Astrocyte of the cerebellum (primary cell): ENCODE measurements around the gene STXBP4.
A peak's percentile ranks its signal among the peaks of the same experiment; 100 is the strongest.

Source experiments
- DNase-seq: peaks from one replicate; pipeline ENCODE4 v3.0.0-alpha.2; 2011; ENCODE audit warnings: low read depth
- H3K4me3 ChIP-seq: 2 replicates; pipeline ENCODE4 v1.5.1; 2011; ENCODE audit warnings: mild to moderate bottlenecking, low read depth, low read length, moderate library complexity
- in situ Hi-C: cut with HindIII; loops from 2 replicates; pipeline ENCODE4 v1.10.0; 2017; ENCODE audit warnings: low sequenced_read_pairs
- TF ChIP-seq, protein P1 (sequence below): IDR thresholded peaks from 2 replicates; pipeline ENCODE4 v1.5.1; 2012; ENCODE audit warnings: low read length, low read depth, moderate library complexity, mild to moderate bottlenecking; ENCODE audit errors: missing control alignments

Gene STXBP4

DNA sequence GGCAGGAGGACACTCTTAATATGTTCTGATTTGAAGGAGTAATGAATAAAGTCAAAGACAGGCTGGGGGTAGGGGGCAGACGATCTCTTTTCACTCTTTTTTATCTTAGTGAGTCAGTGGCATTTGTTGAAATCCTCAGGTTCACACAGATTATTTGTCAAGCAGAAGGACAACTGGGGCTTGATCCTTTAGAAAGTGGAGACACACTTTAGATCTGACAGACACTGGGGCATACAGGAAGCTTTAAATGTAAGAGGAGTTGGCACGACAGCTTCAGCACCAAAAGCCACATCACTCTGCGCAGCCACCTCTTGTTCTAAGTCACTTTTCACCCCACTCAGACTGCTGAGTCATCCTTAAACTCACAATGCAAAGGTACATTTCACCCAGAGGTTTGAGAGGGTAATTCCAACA lies 121.5 kb downstream of the STXBP4 start:
- no peak overlapping the region for H3K4me3 ChIP-seq
- in situ Hi-C loops: no loop called here
- peak; percentile 2 for DNase-seq
- TF ChIP-seq, protein P1, sequence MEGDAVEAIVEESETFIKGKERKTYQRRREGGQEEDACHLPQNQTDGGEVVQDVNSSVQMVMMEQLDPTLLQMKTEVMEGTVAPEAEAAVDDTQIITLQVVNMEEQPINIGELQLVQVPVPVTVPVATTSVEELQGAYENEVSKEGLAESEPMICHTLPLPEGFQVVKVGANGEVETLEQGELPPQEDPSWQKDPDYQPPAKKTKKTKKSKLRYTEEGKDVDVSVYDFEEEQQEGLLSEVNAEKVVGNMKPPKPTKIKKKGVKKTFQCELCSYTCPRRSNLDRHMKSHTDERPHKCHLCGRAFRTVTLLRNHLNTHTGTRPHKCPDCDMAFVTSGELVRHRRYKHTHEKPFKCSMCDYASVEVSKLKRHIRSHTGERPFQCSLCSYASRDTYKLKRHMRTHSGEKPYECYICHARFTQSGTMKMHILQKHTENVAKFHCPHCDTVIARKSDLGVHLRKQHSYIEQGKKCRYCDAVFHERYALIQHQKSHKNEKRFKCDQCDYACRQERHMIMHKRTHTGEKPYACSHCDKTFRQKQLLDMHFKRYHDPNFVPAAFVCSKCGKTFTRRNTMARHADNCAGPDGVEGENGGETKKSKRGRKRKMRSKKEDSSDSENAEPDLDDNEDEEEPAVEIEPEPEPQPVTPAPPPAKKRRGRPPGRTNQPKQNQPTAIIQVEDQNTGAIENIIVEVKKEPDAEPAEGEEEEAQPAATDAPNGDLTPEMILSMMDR: no peak

DNA sequence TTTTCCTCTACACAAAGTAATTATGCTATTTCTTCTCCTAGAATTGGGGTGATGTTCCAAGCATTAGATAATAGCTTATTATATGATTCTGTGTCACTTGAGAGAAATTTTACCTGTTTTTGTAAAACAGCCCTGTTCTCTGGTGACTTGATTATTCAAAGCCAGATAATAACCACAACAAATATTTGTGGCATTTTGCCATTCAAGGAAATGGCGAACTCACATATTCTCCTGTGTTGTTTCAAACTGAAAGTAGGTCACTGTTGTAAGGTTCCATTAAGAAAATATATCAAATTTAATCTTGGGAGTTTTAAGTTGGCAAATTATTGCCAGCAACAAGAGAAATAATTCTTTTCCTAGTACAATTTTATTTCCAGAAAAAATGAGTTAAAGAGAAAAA lies 124.8 kb downstream of the STXBP4 start:
- in situ Hi-C loops: no loop called here
- no peak for DNase-seq
- no peak overlapping the region for H3K4me3 ChIP-seq

DNA sequence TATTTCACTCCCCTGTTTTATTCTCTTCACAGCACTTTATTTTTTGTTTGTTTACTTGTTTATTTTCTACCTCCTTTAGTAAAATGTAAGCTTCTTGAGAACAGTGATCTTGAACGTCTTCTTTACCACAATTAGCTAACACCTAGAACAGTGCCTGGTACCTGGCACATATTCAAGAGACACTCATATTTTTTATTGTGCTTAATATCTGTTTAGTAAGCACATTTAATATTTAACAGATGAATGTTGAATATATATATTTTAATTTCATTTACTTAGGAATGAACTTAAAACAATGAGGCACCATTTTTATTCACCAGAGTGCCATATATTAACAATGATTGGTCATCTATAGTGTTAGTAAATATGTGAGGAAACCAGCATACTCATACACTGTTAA lies 130.2 kb downstream of the STXBP4 start:
- in situ Hi-C loops: no loop called here
- no peak for DNase-seq

More for the DNA sequence above, 124.8 kb downstream of the STXBP4 start:
- TF ChIP-seq, protein P1: no peak

DNA sequence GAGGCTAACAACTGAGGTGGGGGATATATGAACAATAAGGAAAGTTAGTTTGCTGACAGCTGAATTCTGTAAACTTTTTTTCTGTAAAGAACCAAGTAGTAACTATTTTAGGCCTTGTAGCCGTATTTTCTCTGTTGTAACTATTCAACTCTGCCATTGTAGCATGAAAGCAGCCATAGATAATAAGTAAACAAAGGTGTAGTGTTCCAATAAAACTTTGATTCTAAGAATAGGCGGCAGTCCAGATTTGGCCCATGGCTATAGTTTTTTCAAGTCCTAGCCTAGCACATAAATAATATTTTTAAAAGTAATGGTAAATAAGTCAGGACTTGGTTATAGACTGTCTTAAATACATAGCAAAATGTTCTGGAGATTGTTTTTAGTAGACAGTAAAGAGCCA lies 142.0 kb downstream of the STXBP4 start:
- no peak for DNase-seq
- H3K4me3 ChIP-seq: no peak overlapping the region
- in situ Hi-C loops: no loop called here
- TF ChIP-seq, protein P1: no peak

More for the DNA sequence above, 130.2 kb downstream of the STXBP4 start:
- TF ChIP-seq, protein P1: no peak
- H3K4me3 ChIP-seq: no peak overlapping the region

DNA sequence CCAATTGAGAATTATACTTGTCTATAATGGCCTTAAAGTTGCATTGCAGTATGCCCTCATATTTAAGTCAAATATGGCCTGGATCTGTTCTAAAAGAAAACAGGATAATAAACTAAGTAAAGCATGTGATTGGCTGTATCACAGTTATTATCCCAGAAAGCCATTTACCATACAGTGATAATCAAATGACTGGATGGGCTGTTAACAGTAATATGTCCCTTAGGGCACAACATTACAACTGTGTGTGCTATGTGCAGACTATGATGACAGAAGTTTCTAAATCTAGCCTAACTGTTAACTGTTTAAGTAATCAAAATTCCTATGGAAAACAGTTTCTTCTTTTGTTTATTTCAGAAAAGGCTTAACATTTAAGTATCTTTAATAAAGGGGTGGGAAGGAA lies 145.7 kb downstream of the STXBP4 start:
- TF ChIP-seq, protein P1: no peak
- in situ Hi-C loops: no loop called here

DNA sequence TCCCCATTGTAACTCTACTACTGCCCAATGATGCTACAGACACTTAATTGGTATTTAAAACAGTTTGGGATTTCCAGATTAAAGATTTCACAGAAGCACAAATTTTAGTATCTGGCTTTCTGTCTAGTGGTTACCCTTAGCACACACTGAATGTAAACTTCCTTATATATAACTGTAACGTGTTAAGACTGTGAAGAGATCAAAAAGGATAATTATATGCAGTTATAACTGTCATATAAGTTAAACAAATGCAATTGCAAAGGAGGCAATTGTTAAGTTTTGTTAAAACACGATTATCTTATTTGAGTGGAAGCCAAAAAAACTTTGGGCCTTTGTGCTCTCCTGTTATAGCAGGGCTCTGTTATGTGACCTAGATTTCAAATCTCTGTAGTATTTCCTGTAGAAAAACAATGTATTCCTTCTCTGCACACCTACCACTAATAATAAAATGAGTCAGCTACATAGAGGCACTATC lies 147.9 kb downstream of the STXBP4 start:
- in situ Hi-C loops: no loop called here

More for the DNA sequence above, 145.7 kb downstream of the STXBP4 start:
- H3K4me3 ChIP-seq: no peak overlapping the region
- no peak for DNase-seq

More for the DNA sequence above, 147.9 kb downstream of the STXBP4 start:
- no peak overlapping the region for H3K4me3 ChIP-seq
- DNase-seq: no peak
- TF ChIP-seq, protein P1: no peak
